Measurements from ENCODE around the gene BTNL9.

Gene BTNL9

GRCh38 chr5:181063514-181063913 lies 23.4 kb downstream of the BTNL9 start:
- TF ChIP-seq TAF1 (IDR thresholded peaks at IDR 0.05; ENCODE audit: borderline replicate concordance, low read depth, low read length) (no peak), POLR2AphosphoS5 (IDR thresholded peaks at IDR 0.05; ENCODE audit: low read depth, low read length) (no peak), POLR2A (IDR thresholded peaks at IDR 0.05; ENCODE audit: low read depth, low read length) (no peak)
- FAIRE-seq: no peak
- no peak for DNase-seq (ENCODE audit: insufficient read length)

GRCh38 chr5:181064987-181065386 lies 24.9 kb downstream of the BTNL9 start:
- no peak for TF ChIP-seq TAF1 (IDR thresholded peaks at IDR 0.05; ENCODE audit: borderline replicate concordance, low read depth, low read length)
- no peak for TF ChIP-seq POLR2AphosphoS5 (IDR thresholded peaks at IDR 0.05; ENCODE audit: low read depth, low read length)
- no peak for TF ChIP-seq POLR2A (IDR thresholded peaks at IDR 0.05; ENCODE audit: low read depth, low read length)
- FAIRE-seq (no peak), DNase-seq (ENCODE audit: insufficient read length) (no peak)

GRCh38 chr5:181069767-181070491 lies 29.9 kb downstream of the BTNL9 start:
- FAIRE-seq (no peak), DNase-seq (ENCODE audit: insufficient read length) (no peak)
- TF ChIP-seq POLR2A (IDR thresholded peaks at IDR 0.05; ENCODE audit: low read depth, low read length) (no peak), TAF1 (IDR thresholded peaks at IDR 0.05; ENCODE audit: borderline replicate concordance, low read depth, low read length) (no peak), POLR2AphosphoS5 (IDR thresholded peaks at IDR 0.05; ENCODE audit: low read depth, low read length) (no peak)

GRCh38 chr5:181070523-181070922 lies 30.5 kb downstream of the BTNL9 start:
- TF ChIP-seq POLR2A (IDR thresholded peaks at IDR 0.05; ENCODE audit: low read depth, low read length) (no peak), TAF1 (IDR thresholded peaks at IDR 0.05; ENCODE audit: borderline replicate concordance, low read depth, low read length) (no peak), POLR2AphosphoS5 (IDR thresholded peaks at IDR 0.05; ENCODE audit: low read depth, low read length) (no peak)
- FAIRE-seq (no peak), DNase-seq (ENCODE audit: insufficient read length) (no peak)

- FAIRE-seq (no peak), DNase-seq (ENCODE audit: insufficient read length) (no peak)
- TF ChIP-seq POLR2AphosphoS5 (IDR thresholded peaks at IDR 0.05; ENCODE audit: low read depth, low read length): no peak
- no peak for TF ChIP-seq TAF1 (IDR thresholded peaks at IDR 0.05; ENCODE audit: borderline replicate concordance, low read depth, low read length)
- no peak for TF ChIP-seq POLR2A (IDR thresholded peaks at IDR 0.05; ENCODE audit: low read depth, low read length)
Observed at GRCh38 chr5:181071257-181071656, 31.2 kb downstream of the BTNL9 start.

GRCh38 chr5:181076920-181077319 lies 36.9 kb downstream of the BTNL9 start:
- no peak for FAIRE-seq

GRCh38 chr5:181081989-181082388 lies 41.9 kb downstream of the BTNL9 start:
- TF ChIP-seq POLR2AphosphoS5 (IDR thresholded peaks at IDR 0.05; ENCODE audit: low read depth, low read length) (no peak), POLR2A (IDR thresholded peaks at IDR 0.05; ENCODE audit: low read depth, low read length) (no peak), TAF1 (IDR thresholded peaks at IDR 0.05; ENCODE audit: borderline replicate concordance, low read depth, low read length) (no peak)
- FAIRE-seq: no peak

More at GRCh38 chr5:181076920-181077319, 36.9 kb downstream of the BTNL9 start:
- no peak for DNase-seq (ENCODE audit: insufficient read length)
- TF ChIP-seq TAF1 (IDR thresholded peaks at IDR 0.05; ENCODE audit: borderline replicate concordance, low read depth, low read length) (no peak), POLR2A (IDR thresholded peaks at IDR 0.05; ENCODE audit: low read depth, low read length) (no peak), POLR2AphosphoS5 (IDR thresholded peaks at IDR 0.05; ENCODE audit: low read depth, low read length) (no peak)

GRCh38 chr5:181084621-181085195 lies 44.6 kb downstream of the BTNL9 start:
- DNase-seq (ENCODE audit: insufficient read length): no peak
- FAIRE-seq: no peak

More at GRCh38 chr5:181081989-181082388, 41.9 kb downstream of the BTNL9 start:
- DNase-seq (ENCODE audit: insufficient read length): no peak

GRCh38 chr5:181086026-181086883 lies 46.2 kb downstream of the BTNL9 start:
- TF ChIP-seq TAF1 (IDR thresholded peaks at IDR 0.05; ENCODE audit: borderline replicate concordance, low read depth, low read length) (no peak), POLR2AphosphoS5 (IDR thresholded peaks at IDR 0.05; ENCODE audit: low read depth, low read length) (no peak), POLR2A (IDR thresholded peaks at IDR 0.05; ENCODE audit: low read depth, low read length) (no peak)
- FAIRE-seq (no peak), DNase-seq (ENCODE audit: insufficient read length) (no peak)

More at GRCh38 chr5:181084621-181085195, 44.6 kb downstream of the BTNL9 start:
- TF ChIP-seq POLR2AphosphoS5 (IDR thresholded peaks at IDR 0.05; ENCODE audit: low read depth, low read length): no peak
- no peak for TF ChIP-seq POLR2A (IDR thresholded peaks at IDR 0.05; ENCODE audit: low read depth, low read length)
- no peak for TF ChIP-seq TAF1 (IDR thresholded peaks at IDR 0.05; ENCODE audit: borderline replicate concordance, low read depth, low read length)

GRCh38 chr5:181086884-181087205 lies 46.8 kb downstream of the BTNL9 start:
- DNase-seq (ENCODE audit: insufficient read length) (no peak), FAIRE-seq (no peak)
- TF ChIP-seq POLR2AphosphoS5 (IDR thresholded peaks at IDR 0.05; ENCODE audit: low read depth, low read length): no peak
- TF ChIP-seq POLR2A (IDR thresholded peaks at IDR 0.05; ENCODE audit: low read depth, low read length): no peak
- no peak for TF ChIP-seq TAF1 (IDR thresholded peaks at IDR 0.05; ENCODE audit: borderline replicate concordance, low read depth, low read length)

GRCh38 chr5:181087309-181087708 lies 47.2 kb downstream of the BTNL9 start:
- FAIRE-seq (no peak), DNase-seq (ENCODE audit: insufficient read length) (no peak)
- TF ChIP-seq POLR2A (IDR thresholded peaks at IDR 0.05; ENCODE audit: low read depth, low read length) (no peak), POLR2AphosphoS5 (IDR thresholded peaks at IDR 0.05; ENCODE audit: low read depth, low read length) (no peak), TAF1 (IDR thresholded peaks at IDR 0.05; ENCODE audit: borderline replicate concordance, low read depth, low read length) (no peak)

All from GM12892 (cell line).